Measurements from ENCODE around the gene MYCN.
"Not testable (repeated sequence)": the region's sequence is repeated elsewhere in the genome, so short reads cannot be mapped to it uniquely, and the experiment has no call there.

The MYCN gene

GRCh38 chr2:15913146-15913545, 27.2 kb upstream of the MYCN start:
- peak; percentile 29 for TF ChIP-seq CTCF (IDR thresholded peaks at IDR 0.05; ENCODE audit: low read length)
- no peak for TF ChIP-seq EZH2 (optimal IDR thresholded peaks at IDR 0.05; ENCODE audit: low read depth, low read length)
- H3K79me2 ChIP-seq (ENCODE audit: low read length): no peaks in the 10 kb centered on the region
- H3K9ac ChIP-seq (ENCODE audit: low read length): peak overlapping the region; percentile 31; the same call in 1 of the 2 replicates
- peak; percentile 88 for DNase-seq
- H3K9me2 ChIP-seq (replicated peaks; ENCODE audit: insufficient read depth, low read length): no peaks in the 10 kb centered on the region
- H3K27ac ChIP-seq (ENCODE audit: low read length): peak overlapping the region; percentile 81
- peaks cover 62% of the 10 kb centered on the region for H3K4me1 ChIP-seq (ENCODE audit: low read length)
- H3F3A ChIP-seq (ENCODE audit: insufficient read depth, low read length): peaks cover 36% of the 10 kb centered on the region
- H3K36me3 ChIP-seq (replicated peaks; ENCODE audit: insufficient read depth, low read length): no peaks in the 10 kb centered on the region
- H3K9me3 ChIP-seq (replicated peaks; ENCODE audit: insufficient read depth, low read length): no peaks in the 10 kb centered on the region
- H3K4me2 ChIP-seq (ENCODE audit: low read depth, low read length): peak overlapping the region; percentile 80
- peak overlapping the region; percentile 38; the same call in 1 of the 2 replicates for H3K4me3 ChIP-seq (ENCODE audit: low read length)
- no peaks in the 10 kb centered on the region for H3K27me3 ChIP-seq (replicated peaks; ENCODE audit: insufficient read depth, low read length)
- H2AFZ ChIP-seq (ENCODE audit: low read length): peak overlapping the region; percentile 74
- no peaks in the 10 kb centered on the region for H4K20me1 ChIP-seq (ENCODE audit: insufficient read depth, low read length)

GRCh38 chr2:15914596-15915385, 25.6 kb upstream of the MYCN start:
- Histone ChIP-seq H4K20me1 (ENCODE audit: insufficient read depth, low read length) (no peaks in the 10 kb centered on the region), H3K27me3 (replicated peaks; ENCODE audit: insufficient read depth, low read length) (no peaks in the 10 kb centered on the region), H3F3A (ENCODE audit: insufficient read depth, low read length) (peaks cover 36% of the 10 kb centered on the region), H3K79me2 (ENCODE audit: low read length) (no peaks in the 10 kb centered on the region), H3K9me2 (replicated peaks; ENCODE audit: insufficient read depth, low read length) (no peaks in the 10 kb centered on the region), H3K4me2 (ENCODE audit: low read depth, low read length) (no peak overlapping the region), H2AFZ (ENCODE audit: low read length) (no peak overlapping the region), H3K36me3 (replicated peaks; ENCODE audit: insufficient read depth, low read length) (no peaks in the 10 kb centered on the region), H3K4me1 (ENCODE audit: low read length) (peaks cover 66% of the 10 kb centered on the region), H3K9me3 (replicated peaks; ENCODE audit: insufficient read depth, low read length) (no peaks in the 10 kb centered on the region), H3K9ac (ENCODE audit: low read length) (no peak overlapping the region), H3K27ac (ENCODE audit: low read length) (no peak overlapping the region), H3K4me3 (ENCODE audit: low read length) (no peak overlapping the region)
- no peak for DNase-seq
- TF ChIP-seq EZH2phosphoT487 (IDR thresholded peaks at IDR 0.05; ENCODE audit: low read length) (no peak), CTCF (IDR thresholded peaks at IDR 0.05; ENCODE audit: low read length) (no peak), EZH2 (optimal IDR thresholded peaks at IDR 0.05; ENCODE audit: low read depth, low read length) (no peak)

- H3K36me3 ChIP-seq (replicated peaks; ENCODE audit: insufficient read depth, low read length); H3K27me3 ChIP-seq (replicated peaks; ENCODE audit: insufficient read depth, low read length); H3K9ac ChIP-seq (ENCODE audit: low read length); H3K9me3 ChIP-seq (replicated peaks; ENCODE audit: insufficient read depth, low read length); H3K9me2 ChIP-seq (replicated peaks; ENCODE audit: insufficient read depth, low read length); H3K27ac ChIP-seq (ENCODE audit: low read length); H3K4me2 ChIP-seq (ENCODE audit: low read depth, low read length); DNase-seq; H3K79me2 ChIP-seq (ENCODE audit: low read length); H2AFZ ChIP-seq (ENCODE audit: low read length); H4K20me1 ChIP-seq (ENCODE audit: insufficient read depth, low read length); H3K4me3 ChIP-seq (ENCODE audit: low read length): not testable (repeated sequence)
- peaks cover 66% of the 10 kb centered on the region for H3K4me1 ChIP-seq (ENCODE audit: low read length)
- peaks cover 36% of the 10 kb centered on the region for H3F3A ChIP-seq (ENCODE audit: insufficient read depth, low read length)
Measured at GRCh38 chr2:15915546-15915945, 24.8 kb upstream of the MYCN start.

- no peaks in the 10 kb centered on the region for H4K20me1 ChIP-seq (ENCODE audit: insufficient read depth, low read length)
- H3K27me3 ChIP-seq (replicated peaks; ENCODE audit: insufficient read depth, low read length): no peaks in the 10 kb centered on the region
- H3F3A ChIP-seq (ENCODE audit: insufficient read depth, low read length): peaks cover 36% of the 10 kb centered on the region
- no peaks in the 10 kb centered on the region for H3K36me3 ChIP-seq (replicated peaks; ENCODE audit: insufficient read depth, low read length)
- no peaks in the 10 kb centered on the region for H3K9me2 ChIP-seq (replicated peaks; ENCODE audit: insufficient read depth, low read length)
- peaks cover 66% of the 10 kb centered on the region for H3K4me1 ChIP-seq (ENCODE audit: low read length)
- H3K27ac ChIP-seq (ENCODE audit: low read length): peak overlapping the region; percentile 79; the same call in 1 of the 2 replicates
- no peak overlapping the region for H3K4me3 ChIP-seq (ENCODE audit: low read length)
- no peak for DNase-seq
- H3K9ac ChIP-seq (ENCODE audit: low read length): peak overlapping the region; percentile 28; the same call in 1 of the 2 replicates
- no peaks in the 10 kb centered on the region for H3K79me2 ChIP-seq (ENCODE audit: low read length)
- H3K4me2 ChIP-seq (ENCODE audit: low read depth, low read length): peak overlapping the region; percentile 40
- TF ChIP-seq CTCF (IDR thresholded peaks at IDR 0.05; ENCODE audit: low read length): no peak
- TF ChIP-seq EZH2phosphoT487 (IDR thresholded peaks at IDR 0.05; ENCODE audit: low read length): no peak
- no peak for TF ChIP-seq EZH2 (optimal IDR thresholded peaks at IDR 0.05; ENCODE audit: low read depth, low read length)
- H2AFZ ChIP-seq (ENCODE audit: low read length): peak overlapping the region; percentile 14; the same call in 1 of the 2 replicates
- H3K9me3 ChIP-seq (replicated peaks; ENCODE audit: insufficient read depth, low read length): no peaks in the 10 kb centered on the region
Measured at GRCh38 chr2:15916336-15916735, 24.0 kb upstream of the MYCN start.
